Gastroesophageal sphincter (tissue), 4 donors: Measurements from ENCODE around the gene DDAH2. TPM values are rescaled to one million over a fixed set of nuclear protein-coding genes. Genes with fewer than 3 reads are reported as not detected.

Source experiments
- ATAC-seq: fragments of 150-250 bp; one replicate; pipeline ENCODE4 v1.9.1; 2016; ENCODE audit warnings: mild to moderate bottlenecking, moderate library complexity
- H3K27ac ChIP-seq, 4 donors: fragments of 200-600 bp; sonication (generic) in 3 of 4; 1 replicate in 3 of 4; 2 replicates in 1 of 4; pipeline ENCODE4 v1.5.1; 2016 to 2019
- H3K27me3 ChIP-seq: fragments of 200-600 bp; sonication (generic); one replicate; pipeline ENCODE4 v1.5.1; 2019
- H3K36me3 ChIP-seq, 2 donors: fragments of 200-600 bp; sonication (generic); one replicate each; pipeline ENCODE4 v1.5.1; 2019; ENCODE audit warnings: control low read depth in 1 of 2
- H3K4me1 ChIP-seq, 3 donors: fragments of 200-600 bp; sonication (generic); 1 replicate in 2 of 3; 2 replicates in 1 of 3; pipeline ENCODE4 v1.5.1; 2016 to 2019; ENCODE audit warnings: control low read depth in 2 of 3
- H3K4me3 ChIP-seq, 2 donors: fragments of 200-600 bp; sonication (generic); one replicate each; pipeline ENCODE4 v1.5.1; 2019; ENCODE audit warnings: mild to moderate bottlenecking in 1 of 2, moderate library complexity in 1 of 2
- H3K9me3 ChIP-seq, 3 donors: fragments of 200-600 bp; sonication (generic); one replicate each; pipeline ENCODE4 v1.5.1; 2017 to 2019; ENCODE audit warnings: control low read depth in 2 of 3
- CTCF ChIP-seq, 4 experiments: fragments of 200-600 bp in 2 of 4; fragments of 450-650 bp in 2 of 4; sonication (generic) in 1 of 4; IDR thresholded peaks; one replicate each; pipeline ENCODE4 v1.5.1; 2017 to 2019; ENCODE audit warnings: antibody characterized with exemption in 4 of 4, mild to moderate bottlenecking in 2 of 4, moderate library complexity in 2 of 4
- EP300 ChIP-seq: sonication (generic); formaldehyde crosslinking; IDR thresholded peaks from one replicate; pipeline ENCODE4 v1.6.1; 2017; ENCODE audit warnings: antibody characterized with exemption, mild to moderate bottlenecking
- POLR2A ChIP-seq, 2 donors: fragments of 450-650 bp; IDR thresholded peaks; one replicate each; pipeline ENCODE4 v1.6.1; 2017; ENCODE audit warnings: antibody characterized with exemption in 2 of 2, mild to moderate bottlenecking in 2 of 2, moderate library complexity in 1 of 2
- POLR2AphosphoS5 ChIP-seq: sonication (generic); formaldehyde crosslinking; IDR thresholded peaks from one replicate; pipeline ENCODE4 v1.6.1; 2017; ENCODE audit warnings: antibody characterized with exemption
- WGBS, 2 donors: methylation state at CpG; one replicate each; pipeline ENCODE4 v1.1.5; 2018; ENCODE audit warnings: low coverage in 1 of 2; 5-methylcytosine and 5-hydroxymethylcytosine counted together
- total RNA-seq, 4 donors: library from RNA; depleted of rRNA; stranded (reverse); fragments of >200 nt; gene quantifications; one replicate each; pipeline ENCODE4 v1.1.0, GENCODE V29; 2016

Gene DDAH2
- total RNA-seq, 4 donors from 2014 or later, result 75.6 to 127 (median 99.0) TPM

- Histone ChIP-seq H3K27me3 (no peaks in the 10 kb centered on the region), H3K4me3 (no peak overlapping the region), H3K9me3 (no peaks in the 10 kb centered on the region), H3K4me1 (peaks cover 0 to 9% (median 0%) of the 10 kb centered on the region in 3 donors), H3K27ac (no peak overlapping the region), H3K36me3 (peaks cover 0 to 78% of the 10 kb centered on the region in 2 donors)
- no peak for TF ChIP-seq POLR2AphosphoS5
- 0 to 86% methylated on average over 1 to 8 of the region's 14 CpGs for WGBS, 2 donors
- no peak for ATAC-seq
These were observed 41.0 kb downstream of the DDAH2 start for GRCh38 chr6:31687860-31688693.

- ATAC-seq, result no peak
- no peak for TF ChIP-seq POLR2A (IDR thresholded peaks at IDR 0.05)
- TF ChIP-seq POLR2AphosphoS5, result no peak
- TF ChIP-seq CTCF (IDR thresholded peaks at IDR 0.05), result no peak
- TF ChIP-seq EP300, result no peak
- no peak overlapping the region for H3K4me3 ChIP-seq
These were observed 41.8 kb downstream of the DDAH2 start for GRCh38 chr6:31687321-31687720.

GRCh38 chr6:31686483-31686882 lies 42.6 kb downstream of the DDAH2 start:
- H3K4me3 ChIP-seq, result no peak overlapping the region
- WGBS, 2 donors, result 69 to 84% methylated on average over 4 to 5 of the region's 5 CpGs
- H3K27ac ChIP-seq, result no peak overlapping the region
- TF ChIP-seq POLR2AphosphoS5 (no peak), POLR2A (IDR thresholded peaks at IDR 0.05) (no peak), EP300 (no peak), CTCF (IDR thresholded peaks at IDR 0.05) (no peak)
- peaks cover 0 to 62% of the 10 kb centered on the region in 2 donors for H3K36me3 ChIP-seq
- H3K9me3 ChIP-seq, result no peaks in the 10 kb centered on the region
- H3K27me3 ChIP-seq, result no peaks in the 10 kb centered on the region
- no peak for ATAC-seq
- H3K4me1 ChIP-seq, result peaks cover 0 to 19% (median 0%) of the 10 kb centered on the region in 3 donors

More at GRCh38 chr6:31687321-31687720, 41.8 kb downstream of the DDAH2 start:
- Histone ChIP-seq H3K4me1 (peaks cover 0 to 13% (median 0%) of the 10 kb centered on the region in 3 donors), H3K36me3 (peaks cover 0 to 70% of the 10 kb centered on the region in 2 donors), H3K27ac (no peak overlapping the region), H3K9me3 (no peaks in the 10 kb centered on the region), H3K27me3 (no peaks in the 10 kb centered on the region)
- 83 to 87% methylated on average over 4 to 8 of the region's 8 CpGs for WGBS, 2 donors

- H3K27me3 ChIP-seq, result no peaks in the 10 kb centered on the region
- peaks cover 0 to 33% of the 10 kb centered on the region in 2 donors for H3K36me3 ChIP-seq
- WGBS, 2 donors, result 59 to 77% methylated on average over 5 to 11 of the region's 13 CpGs
- TF ChIP-seq POLR2AphosphoS5 (no peak), EP300 (no peak), CTCF (IDR thresholded peaks at IDR 0.05) (no peak), POLR2A (IDR thresholded peaks at IDR 0.05) (no peak)
- ATAC-seq, result no peak
- peak overlapping the region in 1 of 4 donors; percentile 47 for H3K27ac ChIP-seq
- H3K9me3 ChIP-seq, result no peaks in the 10 kb centered on the region
- H3K4me1 ChIP-seq, result peaks cover 0 to 35% (median 5%) of the 10 kb centered on the region in 3 donors
- H3K4me3 ChIP-seq, result peak overlapping the region in 1 of 2 donors; percentile 39
These were observed 45.5 kb downstream of the DDAH2 start for GRCh38 chr6:31683591-31683990.

GRCh38 chr6:31681135-31681671 lies 47.9 kb downstream of the DDAH2 start:
- WGBS, 2 donors, result 0 to 1% methylated on average over 6 to 17 of the region's 40 CpGs
- peak overlapping the region in 3 of 4 donors; percentile 16 to 86 (median 67) for H3K27ac ChIP-seq

More at GRCh38 chr6:31681135-31681671, 47.9 kb downstream of the DDAH2 start:
- no peaks in the 10 kb centered on the region for H3K9me3 ChIP-seq
- peak overlapping the region; percentile 46 to 50 for H3K4me3 ChIP-seq
- no peaks in the 10 kb centered on the region for H3K27me3 ChIP-seq
- peaks cover 0 to 9% of the 10 kb centered on the region in 2 donors for H3K36me3 ChIP-seq
- TF ChIP-seq CTCF (IDR thresholded peaks at IDR 0.05) (peak in 3 of 4 experiments; percentile 28 to 42 (median 38)), EP300 (no peak)
- peaks cover 0 to 35% (median 5%) of the 10 kb centered on the region in 3 donors for H3K4me1 ChIP-seq
- ATAC-seq, result peak; percentile 52
